G401.6 (cell line): Measurements from ENCODE around the gene HTRA3.
"Not testable (repeated sequence)": the region's sequence is repeated elsewhere in the genome, so short reads cannot be mapped to it uniquely, and the experiment has no call there.

Experiments
- FAIRE-seq: peaks from 2 replicates; lab custom pipeline; 2012; peaks lifted over from hg19 to GRCh38; lab: Jason Lieb, UNC

The HTRA3 gene

DNA sequence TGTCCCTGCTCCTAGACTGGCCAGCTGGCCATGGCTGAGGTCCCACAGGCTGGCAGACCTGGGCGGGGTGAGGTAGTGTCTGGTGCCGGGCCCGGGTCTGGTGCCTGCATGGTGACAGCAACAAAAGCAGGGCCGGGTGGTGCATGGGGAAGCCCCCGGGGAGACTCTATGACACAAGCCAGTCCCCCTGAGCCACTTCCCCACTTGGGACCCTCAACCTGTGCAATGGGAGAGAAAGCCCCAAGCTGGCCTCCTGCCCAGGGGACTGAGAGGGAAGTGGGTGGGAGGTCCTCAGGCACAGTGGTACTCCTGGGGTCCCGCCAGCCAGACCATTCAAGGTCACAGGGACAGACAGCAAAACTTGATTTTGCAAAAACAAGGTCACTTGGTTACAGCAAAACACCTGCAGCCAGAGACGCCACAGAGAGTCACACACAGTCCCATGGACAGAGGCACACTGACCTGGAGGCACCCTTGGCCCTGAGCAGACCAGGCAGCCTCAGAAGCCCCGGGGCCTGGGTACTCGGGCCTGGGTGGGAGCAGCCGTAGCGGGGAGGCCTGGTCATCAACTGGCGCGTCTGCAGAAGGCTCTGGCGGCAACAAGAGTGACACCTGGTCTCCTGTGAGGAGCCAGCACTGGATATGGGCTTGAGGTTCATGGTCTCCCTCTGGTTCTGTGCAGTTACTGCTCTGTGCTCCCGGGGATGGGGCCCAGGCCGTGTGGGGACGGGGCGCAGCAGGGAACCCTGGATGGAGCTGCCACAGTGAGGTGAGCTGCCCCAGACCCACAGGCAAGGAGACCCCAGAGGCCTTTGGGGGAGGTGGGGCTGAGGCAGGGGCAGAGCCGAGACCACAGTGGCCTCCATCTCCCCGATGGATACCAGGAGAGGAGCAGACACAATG, 60.6 kb downstream of the HTRA3 start:
- FAIRE-seq = no peak

GRCh38 chr4:8330821-8331574, 61.4 kb downstream of the HTRA3 start:
- no peak for FAIRE-seq

DNA sequence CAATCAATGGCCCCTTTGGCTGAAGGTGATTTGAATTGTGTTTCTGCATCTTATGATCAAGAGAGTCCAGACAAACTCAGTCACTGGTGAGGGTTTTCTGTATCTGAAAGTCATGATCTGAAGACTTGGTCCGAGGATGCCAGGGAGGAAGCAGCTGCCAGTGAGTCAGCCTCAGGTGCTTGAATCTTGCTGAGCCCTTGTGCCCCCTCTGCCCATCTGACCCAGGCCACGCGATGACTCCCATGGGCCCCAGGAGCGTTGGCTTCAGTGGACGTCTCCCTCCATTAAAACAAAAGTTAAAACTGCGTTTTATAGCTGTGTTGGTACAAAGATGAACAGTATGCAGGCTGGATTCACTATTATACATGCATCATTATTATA, 62.0 kb downstream of the HTRA3 start:
- FAIRE-seq = no peak

- FAIRE-seq = no peak
These were observed 62.7 kb downstream of the HTRA3 start for GRCh38 chr4:8332038-8332857.

GRCh38 chr4:8332891-8333331, 63.4 kb downstream of the HTRA3 start:
- no peak for FAIRE-seq

- no peak for FAIRE-seq
These were observed 64.3 kb downstream of the HTRA3 start for GRCh38 chr4:8333726-8334460.

DNA sequence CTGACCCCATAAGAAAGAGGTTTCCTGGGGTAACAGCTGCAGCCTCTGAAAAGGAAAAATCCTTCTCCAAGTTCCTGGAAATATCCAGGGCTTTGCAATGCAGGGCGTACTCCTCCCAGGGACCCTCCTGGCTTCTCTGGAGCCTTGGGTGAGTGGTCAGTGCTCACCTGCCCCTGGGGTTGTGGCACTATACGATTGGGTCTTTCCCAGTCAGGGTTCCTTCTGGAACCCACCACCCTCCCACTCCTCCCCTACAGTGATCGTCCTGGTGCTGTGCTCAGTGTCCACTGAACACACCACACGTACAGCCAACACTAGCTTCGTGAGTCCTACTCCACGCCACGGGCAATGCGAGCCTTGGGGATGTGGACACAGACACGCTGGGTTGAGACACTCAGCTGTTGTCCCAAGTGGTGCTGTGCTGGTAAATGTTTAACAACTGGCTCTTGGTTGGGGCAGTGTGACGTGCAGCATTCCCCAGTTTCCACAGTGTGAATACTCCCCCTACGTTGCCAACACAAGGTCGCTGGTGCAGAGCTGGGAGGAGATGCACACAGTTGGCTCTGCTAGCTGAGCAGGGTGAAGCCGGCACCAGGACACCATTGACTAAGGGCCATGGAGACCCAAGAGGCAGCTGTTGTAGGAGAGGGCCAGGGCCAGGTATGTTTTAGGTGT, 65.4 kb downstream of the HTRA3 start:
- no peak for FAIRE-seq

- no peak for FAIRE-seq
These were observed 66.3 kb downstream of the HTRA3 start for GRCh38 chr4:8335848-8336247.

DNA sequence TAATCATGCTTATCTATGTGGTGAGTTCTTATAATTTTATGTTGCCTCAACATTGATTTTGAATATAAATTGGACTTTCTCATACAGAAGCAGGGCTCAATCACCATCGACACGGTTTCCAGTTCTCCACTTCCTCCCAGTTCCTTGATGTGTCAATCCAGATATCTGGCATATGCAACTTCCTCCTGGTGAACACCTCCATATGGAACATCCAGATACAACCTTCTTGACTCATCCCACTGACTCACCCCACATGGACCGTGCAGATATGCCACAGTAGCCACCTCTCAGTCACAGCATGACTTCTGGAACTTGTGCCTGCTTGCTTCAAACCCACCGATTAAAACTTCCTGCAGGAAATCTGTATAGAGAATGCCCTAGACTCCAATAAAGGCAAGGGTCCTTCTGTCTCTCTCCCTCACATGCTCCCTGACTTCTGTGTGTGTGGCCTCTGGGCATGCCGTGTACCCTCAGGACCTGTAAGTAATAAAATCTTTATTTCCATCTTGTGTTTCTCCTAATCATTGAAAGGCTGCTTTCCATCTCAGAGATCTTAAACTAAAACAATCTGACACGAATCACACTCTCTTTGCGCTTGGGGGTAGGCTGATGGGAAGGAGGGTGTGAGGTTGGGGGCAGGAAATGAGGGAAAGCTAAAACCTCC, 67.0 kb downstream of the HTRA3 start:
- no peak for FAIRE-seq

DNA sequence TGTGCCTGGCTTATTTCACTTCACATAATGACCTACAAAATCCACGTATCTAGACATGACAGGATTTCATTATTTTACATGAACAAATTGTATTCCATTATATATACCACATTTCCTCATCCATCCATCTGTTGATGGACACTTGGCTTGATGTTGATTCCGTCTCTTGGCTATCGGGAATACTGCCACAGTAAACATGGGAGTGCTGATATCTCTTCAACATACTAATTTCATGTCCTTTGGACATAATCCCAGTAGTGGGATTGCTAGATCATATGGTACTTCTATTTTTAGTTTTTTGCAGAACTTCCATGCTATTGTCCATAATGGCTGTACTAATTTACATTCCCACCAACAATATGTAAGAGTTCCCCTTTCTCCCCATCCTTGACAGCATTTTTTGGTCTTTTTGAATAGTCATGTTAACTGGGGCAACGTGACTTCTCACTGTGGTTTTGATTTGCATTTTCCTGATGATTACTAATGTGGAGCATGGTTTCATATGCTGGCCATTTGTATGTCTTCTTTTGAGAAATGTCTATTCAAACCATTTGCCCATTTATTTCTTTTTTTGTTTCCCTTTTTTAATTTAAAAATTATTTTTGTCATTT, 68.9 kb downstream of the HTRA3 start:
- no peak for FAIRE-seq

- no peak for FAIRE-seq
These were observed 71.3 kb downstream of the HTRA3 start for GRCh38 chr4:8340781-8341241.

- not testable (repeated sequence) for FAIRE-seq
These were observed 71.7 kb downstream of the HTRA3 start for GRCh38 chr4:8341281-8341680.

- no peak for FAIRE-seq
These were observed 72.1 kb downstream of the HTRA3 start for GRCh38 chr4:8341691-8342090.

- FAIRE-seq = no peak
These were observed 73.2 kb downstream of the HTRA3 start for GRCh38 chr4:8342651-8343261.

DNA sequence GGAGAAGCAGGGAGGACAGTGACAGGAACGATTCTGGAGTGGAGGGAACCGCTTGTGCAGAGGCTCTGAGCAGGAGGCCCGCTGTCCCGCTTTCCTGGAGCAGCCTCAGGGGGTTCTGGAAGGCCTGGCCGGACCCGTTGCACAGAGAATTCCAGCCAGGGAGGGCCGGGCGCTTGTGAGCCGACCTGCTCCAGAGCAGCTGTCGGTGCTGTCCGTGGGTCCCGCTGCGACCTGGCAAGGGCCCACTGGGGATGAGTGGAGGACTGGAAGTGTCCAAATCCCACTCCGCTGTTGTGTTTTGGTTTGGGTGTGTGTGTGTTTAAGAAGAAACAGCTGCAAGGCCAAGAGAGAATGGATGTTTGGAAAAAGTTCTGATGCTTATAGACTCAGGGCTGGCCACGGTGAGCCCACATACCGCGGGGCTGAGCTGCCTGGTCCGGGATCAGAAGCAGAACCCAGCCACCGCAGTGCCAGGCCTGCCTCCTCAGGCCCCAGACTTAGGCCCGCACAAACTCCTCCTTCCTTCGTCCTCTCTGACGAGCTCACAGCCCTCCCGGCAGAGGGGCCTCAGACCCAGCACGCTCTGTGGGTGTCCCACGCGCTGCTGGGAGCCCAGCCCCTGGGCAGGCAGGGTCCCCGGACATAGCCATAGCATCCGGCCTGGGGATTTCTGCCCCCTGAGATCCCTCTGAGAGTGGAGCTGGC, 73.9 kb downstream of the HTRA3 start:
- no peak for FAIRE-seq

DNA sequence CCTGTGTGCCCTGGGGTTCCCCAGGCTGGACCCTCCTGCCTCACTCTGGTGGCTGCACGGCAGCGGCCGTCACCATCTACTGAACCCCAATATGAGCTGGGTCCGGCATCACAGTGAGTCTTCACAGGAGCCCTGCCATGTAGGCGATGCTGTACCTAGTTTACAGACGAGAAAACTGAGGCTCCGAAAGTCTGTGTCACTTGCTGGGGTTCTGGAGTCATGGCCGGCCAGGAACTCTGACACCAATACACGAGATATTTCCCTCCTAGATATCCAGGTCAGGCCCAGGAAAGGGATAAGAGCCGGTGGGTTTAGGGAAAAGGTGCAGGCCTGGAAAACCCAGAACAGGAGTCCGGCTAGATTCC, 74.4 kb downstream of the HTRA3 start:
- FAIRE-seq = no peak

DNA sequence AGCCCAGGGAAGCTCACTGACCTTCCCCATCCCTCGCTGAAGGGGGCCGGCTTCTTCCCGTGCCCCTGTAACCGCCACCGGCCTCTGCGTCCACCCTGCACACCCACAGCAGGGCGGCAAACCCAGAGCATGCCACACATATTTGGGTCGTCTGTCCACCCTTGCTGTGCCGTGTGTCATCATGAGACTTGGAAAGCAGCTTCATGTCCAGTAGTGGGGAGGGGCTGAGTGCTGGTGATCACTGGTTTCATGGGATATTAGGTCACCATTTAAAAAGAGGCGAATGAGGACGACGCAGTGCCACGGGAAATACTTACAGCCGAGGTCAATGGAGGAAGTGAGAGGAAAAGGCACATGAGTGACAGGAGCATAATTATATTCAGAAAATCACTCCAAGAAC, 74.8 kb downstream of the HTRA3 start:
- FAIRE-seq = no peak

- no peak for FAIRE-seq
These were observed 75.7 kb downstream of the HTRA3 start for GRCh38 chr4:8345053-8345945.
